ENCODE results near the gene AUTS2.

The AUTS2 gene

DNA sequence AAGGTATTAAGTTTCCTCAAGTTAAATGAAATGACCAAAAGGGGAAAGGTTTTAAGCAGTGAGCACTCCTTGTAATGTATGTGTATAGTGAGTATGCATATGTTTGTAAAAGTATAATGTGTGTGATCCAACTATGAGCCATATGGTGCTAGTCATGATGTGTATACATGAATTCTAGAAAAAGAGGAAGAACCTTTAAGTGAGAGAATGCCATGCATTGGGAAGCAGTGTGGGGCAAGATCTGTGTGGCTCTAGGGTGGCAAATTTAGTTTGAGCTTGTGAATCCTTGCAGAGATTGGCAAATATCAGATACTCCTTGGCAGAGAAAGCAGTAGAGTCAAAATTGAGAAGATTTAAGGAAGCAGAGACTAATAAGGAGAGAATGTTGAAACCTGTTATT, 435.0 kb downstream of the AUTS2 start:
- TF ChIP-seq, protein P1, sequence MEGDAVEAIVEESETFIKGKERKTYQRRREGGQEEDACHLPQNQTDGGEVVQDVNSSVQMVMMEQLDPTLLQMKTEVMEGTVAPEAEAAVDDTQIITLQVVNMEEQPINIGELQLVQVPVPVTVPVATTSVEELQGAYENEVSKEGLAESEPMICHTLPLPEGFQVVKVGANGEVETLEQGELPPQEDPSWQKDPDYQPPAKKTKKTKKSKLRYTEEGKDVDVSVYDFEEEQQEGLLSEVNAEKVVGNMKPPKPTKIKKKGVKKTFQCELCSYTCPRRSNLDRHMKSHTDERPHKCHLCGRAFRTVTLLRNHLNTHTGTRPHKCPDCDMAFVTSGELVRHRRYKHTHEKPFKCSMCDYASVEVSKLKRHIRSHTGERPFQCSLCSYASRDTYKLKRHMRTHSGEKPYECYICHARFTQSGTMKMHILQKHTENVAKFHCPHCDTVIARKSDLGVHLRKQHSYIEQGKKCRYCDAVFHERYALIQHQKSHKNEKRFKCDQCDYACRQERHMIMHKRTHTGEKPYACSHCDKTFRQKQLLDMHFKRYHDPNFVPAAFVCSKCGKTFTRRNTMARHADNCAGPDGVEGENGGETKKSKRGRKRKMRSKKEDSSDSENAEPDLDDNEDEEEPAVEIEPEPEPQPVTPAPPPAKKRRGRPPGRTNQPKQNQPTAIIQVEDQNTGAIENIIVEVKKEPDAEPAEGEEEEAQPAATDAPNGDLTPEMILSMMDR (IDR thresholded peaks at IDR 0.05): no peak

DNA sequence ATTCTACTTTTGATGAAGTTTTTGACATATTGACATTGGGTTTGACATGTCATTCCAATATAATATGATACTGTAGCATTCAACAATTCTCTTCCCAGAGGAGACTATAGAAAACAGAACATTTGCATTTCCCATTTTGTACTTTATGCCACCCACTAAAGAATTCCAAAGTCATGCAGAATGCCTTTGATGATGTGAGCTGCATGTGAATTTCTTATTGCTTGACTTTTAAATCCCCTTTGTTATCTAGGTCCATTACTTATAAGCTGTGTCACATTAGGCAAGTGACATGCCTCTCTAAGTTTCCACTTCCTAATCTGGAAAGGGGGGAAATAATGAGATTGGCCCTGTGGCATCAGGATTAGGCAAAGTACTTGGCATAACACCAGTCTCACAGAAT, 436.7 kb downstream of the AUTS2 start:
- TF ChIP-seq, protein P1 (IDR thresholded peaks at IDR 0.05): no peak

DNA sequence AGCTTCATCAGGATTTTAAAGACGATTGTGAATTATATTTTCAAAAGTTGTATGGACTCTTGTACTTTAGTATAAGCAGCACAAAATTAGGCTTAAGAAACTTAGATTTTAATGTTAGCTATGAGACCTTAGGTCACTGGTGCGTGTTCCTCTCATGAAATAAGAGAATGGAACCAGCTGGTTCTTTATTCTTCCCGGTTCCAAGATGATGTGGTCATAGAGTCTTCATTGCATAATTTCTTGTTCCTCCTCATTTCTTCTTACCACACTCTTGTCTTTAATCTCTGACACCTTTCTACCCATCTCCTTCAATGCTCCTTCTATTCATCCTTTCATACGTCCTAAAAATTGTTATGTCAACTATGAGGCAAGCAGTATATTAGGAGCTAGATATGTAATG, 437.2 kb downstream of the AUTS2 start:
- TF ChIP-seq, protein P1 (IDR thresholded peaks at IDR 0.05): no peak

DNA sequence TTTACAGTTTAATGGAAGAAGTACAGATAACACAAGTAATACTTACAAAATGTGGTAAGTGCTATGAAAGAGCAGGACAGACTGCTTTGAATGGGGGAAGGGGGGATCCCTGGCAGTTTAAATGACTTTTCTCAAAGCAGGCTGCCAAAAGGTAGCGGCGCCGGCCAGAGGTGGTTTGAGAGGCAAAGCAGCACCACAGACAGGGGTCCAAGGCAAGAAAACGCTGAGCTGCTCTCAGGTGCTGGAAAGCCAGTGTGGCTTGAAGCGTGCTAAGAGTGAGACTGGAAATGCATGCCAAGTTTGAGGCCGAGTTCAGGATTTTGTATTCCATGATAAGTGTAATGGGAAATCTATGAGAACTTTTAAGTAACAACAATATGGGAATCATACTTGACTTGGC, 437.7 kb downstream of the AUTS2 start:
- TF ChIP-seq, protein P1 (IDR thresholded peaks at IDR 0.05): no peak

DNA sequence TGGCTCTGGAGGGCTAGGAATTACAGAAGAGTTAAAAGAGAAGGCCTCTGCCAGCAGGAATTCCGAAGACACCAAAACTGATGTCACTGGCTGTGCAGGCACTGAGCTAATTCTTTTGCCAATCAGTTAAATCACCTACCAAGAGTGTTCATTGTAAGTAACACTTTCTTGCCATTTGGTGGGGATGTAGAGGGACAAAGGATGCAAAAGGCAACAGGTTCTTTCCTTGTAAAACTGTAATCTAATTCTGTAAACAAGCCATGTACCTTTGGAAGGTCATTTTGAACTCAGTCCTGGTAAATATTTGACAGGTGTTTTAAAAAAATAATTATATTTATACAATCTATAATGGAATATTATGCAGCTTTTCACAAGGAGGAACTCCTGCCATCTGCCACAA, 438.4 kb downstream of the AUTS2 start:
- TF ChIP-seq, protein P1 (IDR thresholded peaks at IDR 0.05): no peak

DNA sequence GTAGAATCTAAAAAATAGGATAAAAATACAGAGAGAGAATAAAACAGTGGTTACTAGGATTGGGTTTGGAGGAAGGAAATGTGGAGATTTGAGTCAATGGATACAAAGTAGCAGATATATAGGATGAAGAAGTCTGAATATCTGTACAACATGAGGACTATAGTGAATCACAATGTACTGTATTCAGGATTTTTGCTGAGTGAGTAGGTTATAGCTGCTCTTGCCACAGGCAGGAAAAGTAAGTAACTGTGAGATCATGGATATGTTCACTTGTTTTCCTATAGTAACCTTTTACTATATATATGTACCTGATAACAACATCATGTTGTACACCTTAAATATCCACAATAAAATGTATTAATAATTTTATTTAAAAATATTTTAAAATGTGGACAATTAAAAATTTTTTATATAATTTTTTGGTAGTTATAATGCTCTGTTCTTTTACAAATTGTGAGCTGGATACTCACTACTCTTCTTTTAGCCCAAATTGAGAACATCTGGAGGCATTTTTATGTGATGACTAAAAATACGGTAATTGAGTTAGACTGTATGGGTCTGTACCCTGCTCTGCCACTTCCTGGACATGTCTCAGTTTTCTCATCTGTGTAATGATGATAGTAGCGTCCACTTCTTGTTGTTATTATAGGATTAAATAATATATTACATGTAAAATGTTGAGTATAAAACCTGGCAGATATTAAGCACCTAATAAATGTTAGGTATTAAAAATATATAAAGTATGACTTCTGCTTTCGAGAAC, 439.1 kb downstream of the AUTS2 start:
- TF ChIP-seq, protein P1 (IDR thresholded peaks at IDR 0.05): no peak

DNA sequence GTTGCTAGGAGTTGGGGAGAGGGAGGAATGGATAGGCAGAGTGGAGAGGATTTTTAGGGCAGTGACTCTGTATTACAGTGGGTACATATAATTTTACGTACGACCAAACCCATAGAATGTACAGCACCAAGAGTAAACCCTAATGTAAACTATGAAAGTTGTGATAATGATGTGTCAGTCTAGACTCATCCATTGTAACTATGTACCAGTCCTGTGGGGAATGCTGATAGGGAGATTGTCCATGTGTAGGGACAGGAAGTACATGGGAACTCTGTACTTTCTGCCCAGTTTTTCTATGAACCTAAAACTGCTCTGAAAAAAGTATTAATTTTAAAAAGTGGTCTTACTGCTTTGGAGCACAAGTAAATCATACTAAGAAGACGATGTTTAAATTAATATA, 441.8 kb downstream of the AUTS2 start:
- TF ChIP-seq, protein P1 (IDR thresholded peaks at IDR 0.05): no peak

Data from LNCAP (cell line).